HCT116 (cell line): ENCODE results near the gene PCBP3.

Experiments used
- CEBPB ChIP-seq: IDR thresholded peaks from 2 replicates; pipeline ENCODE4 v1.6.1; 2012; ENCODE audit warnings: low read depth
- CTCF ChIP-seq, 3 experiments: fragments of 200-600 bp in 1 of 3; sonication (generic) in 1 of 3; IDR thresholded peaks in 2 of 3; conservative IDR thresholded peaks in 1 of 3; 2 replicates each; pipeline ENCODE4 v1.5.1; 2012 to 2017; ENCODE audit warnings: low read depth in 2 of 3, low read length in 2 of 3, antibody characterized with exemption in 1 of 3, borderline replicate concordance in 1 of 3, control low read depth in 1 of 3, mild to moderate bottlenecking in 1 of 3, mixed read lengths in 1 of 3, mixed run types in 1 of 3, moderate library complexity in 1 of 3; ENCODE audit not compliant: insufficient read depth in 1 of 3
- EGR1 ChIP-seq: IDR thresholded peaks from 2 replicates; pipeline ENCODE4 v1.6.1; 2012; ENCODE audit warnings: low read depth
- EZH2 ChIP-seq: fragments of 200-600 bp; sonication (generic); IDR thresholded peaks from 2 replicates; pipeline ENCODE4 v1.6.1; 2017; ENCODE audit warnings: antibody characterized with exemption, mixed run types
- JUND ChIP-seq: IDR thresholded peaks from 2 replicates; pipeline ENCODE4 v1.6.1; 2012
- POLR2AphosphoS5 ChIP-seq: IDR thresholded peaks from 2 replicates; pipeline ENCODE4 v1.6.1; 2011; ENCODE audit warnings: mild to moderate bottlenecking, low read depth, low read length, moderate library complexity
- RAD21 ChIP-seq: IDR thresholded peaks from 2 replicates; pipeline ENCODE4 v1.6.1; 2012; ENCODE audit warnings: low read depth, mild to moderate bottlenecking
- SRF ChIP-seq: IDR thresholded peaks from 2 replicates; pipeline ENCODE4 v1.6.1; 2012; ENCODE audit warnings: low read depth
- YY1 ChIP-seq: IDR thresholded peaks from 2 replicates; pipeline ENCODE4 v1.6.1; 2011; ENCODE audit warnings: low read length, low read depth, moderate library complexity, mild to moderate bottlenecking; ENCODE audit not compliant: insufficient replicate concordance; ENCODE audit errors: extremely low read depth
- ZFX ChIP-seq: fragments of 450-650 bp; IDR thresholded peaks from 2 replicates; pipeline ENCODE4 v1.6.1; 2017
- TF ChIP-seq, protein P1 (sequence below): IDR thresholded peaks from 2 replicates; pipeline ENCODE4 v1.6.1; 2012
- TF ChIP-seq, protein P2 (sequence below): IDR thresholded peaks from 2 replicates; pipeline ENCODE4 v1.6.1; 2012; ENCODE audit warnings: low read depth

- TF ChIP-seq CTCF (IDR thresholded peaks at IDR 0.05 in 2 of 3, conservative IDR thresholded peaks at IDR 0.05 in 1 of 3; ENCODE audit: borderline replicate concordance in 1 of 3, insufficient read depth in 1 of 3, low read depth in 2 of 3, low read length in 2 of 3) (no peak), JUND (no peak), RAD21 (no peak), EZH2 (no peak), SRF (no peak), ZFX (no peak), POLR2AphosphoS5 (no peak), YY1 (no peak), EGR1 (no peak), CEBPB (no peak)
- TF ChIP-seq, protein P1, sequence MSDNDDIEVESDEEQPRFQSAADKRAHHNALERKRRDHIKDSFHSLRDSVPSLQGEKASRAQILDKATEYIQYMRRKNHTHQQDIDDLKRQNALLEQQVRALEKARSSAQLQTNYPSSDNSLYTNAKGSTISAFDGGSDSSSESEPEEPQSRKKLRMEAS, result no peak
- TF ChIP-seq, protein P2, sequence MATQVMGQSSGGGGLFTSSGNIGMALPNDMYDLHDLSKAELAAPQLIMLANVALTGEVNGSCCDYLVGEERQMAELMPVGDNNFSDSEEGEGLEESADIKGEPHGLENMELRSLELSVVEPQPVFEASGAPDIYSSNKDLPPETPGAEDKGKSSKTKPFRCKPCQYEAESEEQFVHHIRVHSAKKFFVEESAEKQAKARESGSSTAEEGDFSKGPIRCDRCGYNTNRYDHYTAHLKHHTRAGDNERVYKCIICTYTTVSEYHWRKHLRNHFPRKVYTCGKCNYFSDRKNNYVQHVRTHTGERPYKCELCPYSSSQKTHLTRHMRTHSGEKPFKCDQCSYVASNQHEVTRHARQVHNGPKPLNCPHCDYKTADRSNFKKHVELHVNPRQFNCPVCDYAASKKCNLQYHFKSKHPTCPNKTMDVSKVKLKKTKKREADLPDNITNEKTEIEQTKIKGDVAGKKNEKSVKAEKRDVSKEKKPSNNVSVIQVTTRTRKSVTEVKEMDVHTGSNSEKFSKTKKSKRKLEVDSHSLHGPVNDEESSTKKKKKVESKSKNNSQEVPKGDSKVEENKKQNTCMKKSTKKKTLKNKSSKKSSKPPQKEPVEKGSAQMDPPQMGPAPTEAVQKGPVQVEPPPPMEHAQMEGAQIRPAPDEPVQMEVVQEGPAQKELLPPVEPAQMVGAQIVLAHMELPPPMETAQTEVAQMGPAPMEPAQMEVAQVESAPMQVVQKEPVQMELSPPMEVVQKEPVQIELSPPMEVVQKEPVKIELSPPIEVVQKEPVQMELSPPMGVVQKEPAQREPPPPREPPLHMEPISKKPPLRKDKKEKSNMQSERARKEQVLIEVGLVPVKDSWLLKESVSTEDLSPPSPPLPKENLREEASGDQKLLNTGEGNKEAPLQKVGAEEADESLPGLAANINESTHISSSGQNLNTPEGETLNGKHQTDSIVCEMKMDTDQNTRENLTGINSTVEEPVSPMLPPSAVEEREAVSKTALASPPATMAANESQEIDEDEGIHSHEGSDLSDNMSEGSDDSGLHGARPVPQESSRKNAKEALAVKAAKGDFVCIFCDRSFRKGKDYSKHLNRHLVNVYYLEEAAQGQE, result no peak
These were observed 233.6 kb downstream of the PCBP3 start for GRCh38 chr21:45877171-45877438.
